ENCODE measurements around the gene GLRA3.
"Not testable (repeated sequence)": the region's sequence is repeated elsewhere in the genome, so short reads cannot be mapped to it uniquely, and the experiment has no call there.

GLRA3 gene

GRCh38 chr4:174716986-174717770 is 111.9 kb downstream of the GLRA3 start:
- Mint-ChIP-seq H3K4me3 (no peak overlapping the region), H3K9me3 (no peaks in the 10 kb centered on the region), H3K27me3 (peaks cover 1% of the 10 kb centered on the region), H3K27ac (no peak overlapping the region), H3K4me1 (ENCODE audit: low read depth) (no peaks in the 10 kb centered on the region), H3K36me3 (ENCODE audit: low read depth) (no peaks in the 10 kb centered on the region)
- intact Hi-C loops (cut with micrococcal nuclease) = no loop called here

- H3K27me3 Mint-ChIP-seq = peaks cover 1% of the 10 kb centered on the region
- no peak overlapping the region for H3K4me3 Mint-ChIP-seq
- no peaks in the 10 kb centered on the region for H3K4me1 Mint-ChIP-seq (ENCODE audit: low read depth)
- H3K36me3 Mint-ChIP-seq (ENCODE audit: low read depth) = no peaks in the 10 kb centered on the region
- H3K9me3 Mint-ChIP-seq = no peaks in the 10 kb centered on the region
- no peak overlapping the region for H3K27ac Mint-ChIP-seq
- intact Hi-C loops (cut with micrococcal nuclease) = loop anchor here (1.0 to 5.0 kb wide), 2 partner anchors 82 to 349 kb away; no protein-coding TSS in a partner anchor
These were observed 114.4 kb downstream of the GLRA3 start for GRCh38 chr4:174714393-174715211.

- Mint-ChIP-seq H3K27me3 (peaks cover 1% of the 10 kb centered on the region), H3K9me3 (no peaks in the 10 kb centered on the region), H3K36me3 (ENCODE audit: low read depth) (no peaks in the 10 kb centered on the region), H3K27ac (no peak overlapping the region), H3K4me3 (no peak overlapping the region), H3K4me1 (ENCODE audit: low read depth) (no peaks in the 10 kb centered on the region)
- intact Hi-C loops (cut with micrococcal nuclease) = loop anchor here (1.0 to 5.0 kb wide), 2 partner anchors 82 to 349 kb away; no protein-coding TSS in a partner anchor
These were observed 115.2 kb downstream of the GLRA3 start for GRCh38 chr4:174713821-174714220.

GRCh38 chr4:174713181-174713580 is 115.9 kb downstream of the GLRA3 start:
- Mint-ChIP-seq H3K36me3 (ENCODE audit: low read depth) (no peaks in the 10 kb centered on the region), H3K27me3 (peaks cover 1% of the 10 kb centered on the region), H3K9me3 (no peaks in the 10 kb centered on the region), H3K27ac (no peak overlapping the region), H3K4me1 (ENCODE audit: low read depth) (no peaks in the 10 kb centered on the region), H3K4me3 (no peak overlapping the region)
- intact Hi-C loops (cut with micrococcal nuclease) = loop anchor here (5.0 kb wide), 1 partner anchor 81 kb away; no protein-coding TSS in a partner anchor

GRCh38 chr4:174709526-174709925 is 119.5 kb downstream of the GLRA3 start:
- no peak overlapping the region for H3K4me3 Mint-ChIP-seq

GRCh38 chr4:174708381-174708780 is 120.7 kb downstream of the GLRA3 start:
- H3K9me3 Mint-ChIP-seq = no peaks in the 10 kb centered on the region
- intact Hi-C loops (cut with micrococcal nuclease) = no loop called here
- no peaks in the 10 kb centered on the region for H3K36me3 Mint-ChIP-seq (ENCODE audit: low read depth)
- no peaks in the 10 kb centered on the region for H3K4me1 Mint-ChIP-seq (ENCODE audit: low read depth)
- no peak overlapping the region for H3K27ac Mint-ChIP-seq
- peaks cover 1% of the 10 kb centered on the region for H3K27me3 Mint-ChIP-seq
- H3K4me3 Mint-ChIP-seq = no peak overlapping the region

More at GRCh38 chr4:174709526-174709925, 119.5 kb downstream of the GLRA3 start:
- intact Hi-C loops (cut with micrococcal nuclease) = no loop called here
- Mint-ChIP-seq H3K27me3 (peaks cover 2% of the 10 kb centered on the region), H3K27ac (no peak overlapping the region), H3K4me1 (ENCODE audit: low read depth) (no peaks in the 10 kb centered on the region), H3K36me3 (ENCODE audit: low read depth) (no peaks in the 10 kb centered on the region), H3K9me3 (no peaks in the 10 kb centered on the region)

GRCh38 chr4:174707902-174708301 is 121.1 kb downstream of the GLRA3 start:
- Mint-ChIP-seq H3K9me3 (no peaks in the 10 kb centered on the region), H3K27ac (no peak overlapping the region), H3K4me1 (ENCODE audit: low read depth) (no peaks in the 10 kb centered on the region), H3K36me3 (ENCODE audit: low read depth) (no peaks in the 10 kb centered on the region), H3K4me3 (no peak overlapping the region), H3K27me3 (peaks cover 1% of the 10 kb centered on the region)
- intact Hi-C loops (cut with micrococcal nuclease) = no loop called here

- no peaks in the 10 kb centered on the region for H3K4me1 Mint-ChIP-seq (ENCODE audit: low read depth)
- no peak overlapping the region for H3K4me3 Mint-ChIP-seq
- H3K27ac Mint-ChIP-seq = no peak overlapping the region
- no peaks in the 10 kb centered on the region for H3K36me3 Mint-ChIP-seq (ENCODE audit: low read depth)
- H3K27me3 Mint-ChIP-seq = peaks cover 1% of the 10 kb centered on the region
- H3K9me3 Mint-ChIP-seq = no peaks in the 10 kb centered on the region
- intact Hi-C loops (cut with micrococcal nuclease) = no loop called here
These were observed 121.9 kb downstream of the GLRA3 start for GRCh38 chr4:174707051-174707676.

GRCh38 chr4:174702979-174703478 is 126.0 kb downstream of the GLRA3 start:
- intact Hi-C loops (cut with micrococcal nuclease) = no loop called here
- no peak overlapping the region for H3K27ac Mint-ChIP-seq
- H3K4me3 Mint-ChIP-seq = no peak overlapping the region
- no peaks in the 10 kb centered on the region for H3K36me3 Mint-ChIP-seq (ENCODE audit: low read depth)
- H3K4me1 Mint-ChIP-seq (ENCODE audit: low read depth) = no peaks in the 10 kb centered on the region
- H3K9me3 Mint-ChIP-seq = no peaks in the 10 kb centered on the region
- H3K27me3 Mint-ChIP-seq = peaks cover 1% of the 10 kb centered on the region

GRCh38 chr4:174699654-174700053 is 129.4 kb downstream of the GLRA3 start:
- intact Hi-C loops (cut with micrococcal nuclease) = no loop called here
- H3K4me3 Mint-ChIP-seq = no peak overlapping the region
- H3K36me3 Mint-ChIP-seq (ENCODE audit: low read depth) = no peaks in the 10 kb centered on the region
- H3K9me3 Mint-ChIP-seq = no peaks in the 10 kb centered on the region
- H3K4me1 Mint-ChIP-seq (ENCODE audit: low read depth) = no peaks in the 10 kb centered on the region
- H3K27me3 Mint-ChIP-seq = no peaks in the 10 kb centered on the region
- no peak overlapping the region for H3K27ac Mint-ChIP-seq

GRCh38 chr4:174697896-174698295 is 131.2 kb downstream of the GLRA3 start:
- H3K4me1 Mint-ChIP-seq (ENCODE audit: low read depth) = no peaks in the 10 kb centered on the region

GRCh38 chr4:174697202-174697601 is 131.8 kb downstream of the GLRA3 start:
- Mint-ChIP-seq H3K27me3 (no peaks in the 10 kb centered on the region), H3K4me3 (no peak overlapping the region), H3K4me1 (ENCODE audit: low read depth) (no peaks in the 10 kb centered on the region), H3K9me3 (peaks cover 6% of the 10 kb centered on the region), H3K36me3 (ENCODE audit: low read depth) (no peaks in the 10 kb centered on the region), H3K27ac (no peak overlapping the region)
- intact Hi-C loops (cut with micrococcal nuclease) = no loop called here

More at GRCh38 chr4:174697896-174698295, 131.2 kb downstream of the GLRA3 start:
- no peaks in the 10 kb centered on the region for H3K36me3 Mint-ChIP-seq (ENCODE audit: low read depth)
- no peaks in the 10 kb centered on the region for H3K27me3 Mint-ChIP-seq
- H3K4me3 Mint-ChIP-seq = no peak overlapping the region
- intact Hi-C loops (cut with micrococcal nuclease) = no loop called here
- no peak overlapping the region for H3K27ac Mint-ChIP-seq
- peaks cover 6% of the 10 kb centered on the region for H3K9me3 Mint-ChIP-seq

GRCh38 chr4:174696657-174697056 is 132.4 kb downstream of the GLRA3 start:
- intact Hi-C loops (cut with micrococcal nuclease) = no loop called here
- Mint-ChIP-seq H3K36me3 (ENCODE audit: low read depth) (no peaks in the 10 kb centered on the region), H3K27me3 (no peaks in the 10 kb centered on the region), H3K4me1 (ENCODE audit: low read depth) (no peaks in the 10 kb centered on the region), H3K4me3 (no peak overlapping the region), H3K9me3 (peaks cover 7% of the 10 kb centered on the region), H3K27ac (no peak overlapping the region)

- H3K4me1 Mint-ChIP-seq (ENCODE audit: low read depth); intact Hi-C loops (cut with micrococcal nuclease); H3K36me3 Mint-ChIP-seq (ENCODE audit: low read depth); H3K27ac Mint-ChIP-seq; H3K4me3 Mint-ChIP-seq; H3K27me3 Mint-ChIP-seq: not testable (repeated sequence)
- peaks cover 23% of the 10 kb centered on the region for H3K9me3 Mint-ChIP-seq
These were observed 137.2 kb downstream of the GLRA3 start for GRCh38 chr4:174691876-174692275.

Measured in dendritic cell treated with granulocyte-macrophage colony-stimulating factor and Interleukin-4, amounts not matched to agents 40 ng/mL and 50 ng/mL, for 4 days (primary cell).